Epidermal melanocyte (primary cell): ENCODE results near the gene CADM1.
A peak's percentile ranks its signal among the peaks of the same experiment; 100 is the strongest.

ENCODE experiments used
- DNase-seq: peaks from one replicate; pipeline ENCODE4 v3.0.0; 2011; ENCODE audit warnings: low spot score; ENCODE audit not compliant: insufficient read length

Gene CADM1

DNA sequence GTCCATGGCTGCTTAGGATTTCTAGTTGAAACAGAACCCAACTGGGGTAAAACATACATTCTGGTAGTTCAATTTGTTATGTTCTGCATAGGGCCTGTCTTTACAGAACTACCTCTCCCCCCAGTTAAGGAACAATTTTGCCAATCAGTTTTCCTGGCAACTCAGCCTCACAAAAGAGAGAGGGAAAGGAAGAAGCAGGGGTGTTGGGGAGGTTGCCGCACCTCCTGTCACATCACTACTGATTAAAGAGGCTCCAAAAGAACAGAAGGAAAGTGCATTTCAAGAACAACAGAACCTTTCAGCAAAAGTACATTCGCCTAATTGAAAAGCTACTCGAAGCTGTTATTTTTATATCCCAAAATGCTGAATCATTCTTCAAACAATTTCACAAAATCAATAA, 217.6 kb downstream of the CADM1 start:
- DNase-seq: no peak

DNA sequence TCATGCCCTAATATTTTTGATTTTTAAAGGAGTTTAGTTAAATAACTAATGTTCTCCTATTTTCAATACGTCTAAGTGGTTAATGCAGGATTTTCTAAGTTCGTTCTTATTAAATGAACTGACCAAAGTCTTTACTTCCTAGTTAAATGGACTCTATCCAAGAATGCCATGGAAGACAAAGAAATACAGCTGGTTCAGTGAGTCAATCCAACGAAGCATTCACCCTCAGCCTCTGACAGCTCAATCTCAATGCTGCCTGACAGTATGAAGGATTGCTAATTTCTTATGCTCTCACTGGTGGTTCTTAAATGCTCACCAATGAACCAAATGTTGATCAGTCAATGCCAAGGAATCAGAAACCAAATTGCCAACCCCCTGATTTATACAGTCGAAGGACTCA, 219.4 kb downstream of the CADM1 start:
- no peak for DNase-seq

DNA sequence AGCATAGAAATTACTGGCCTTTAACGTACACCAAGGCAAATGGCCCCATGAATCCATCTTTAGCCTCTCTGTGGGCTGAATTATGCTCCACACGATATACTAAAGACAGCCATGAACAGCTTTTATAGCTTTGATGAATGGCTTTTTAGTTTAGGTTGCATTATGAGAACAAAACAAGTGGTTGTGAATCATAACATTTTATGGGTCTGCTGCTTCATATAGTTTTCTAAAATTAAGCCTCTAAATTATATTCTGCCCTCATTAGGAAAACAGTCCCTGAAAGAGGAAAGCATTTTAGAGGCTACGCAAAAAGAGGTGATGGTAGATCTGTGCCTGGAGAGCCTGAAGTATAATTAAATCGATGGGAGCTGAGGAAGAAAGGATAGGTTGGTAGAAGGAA, 221.3 kb downstream of the CADM1 start:
- DNase-seq: no peak

DNA sequence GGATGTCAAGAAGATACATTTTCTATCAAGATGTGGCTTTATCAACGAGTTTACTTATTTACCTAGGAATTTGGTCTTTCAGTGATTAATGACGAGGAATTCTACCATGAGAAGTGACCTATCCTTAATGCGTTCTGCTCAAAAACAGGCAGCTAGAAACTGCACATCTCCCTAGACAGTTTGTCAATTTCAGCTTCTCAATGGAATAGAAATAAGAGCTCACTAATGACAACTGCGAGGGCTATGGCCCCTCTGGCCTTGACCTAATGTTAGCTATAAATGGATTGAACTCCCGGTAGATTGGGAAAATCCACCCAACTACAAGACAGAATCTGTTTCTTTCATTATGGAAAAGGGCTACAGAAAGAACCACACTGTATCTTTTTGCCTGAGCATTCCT, 223.4 kb downstream of the CADM1 start:
- no peak for DNase-seq

DNA sequence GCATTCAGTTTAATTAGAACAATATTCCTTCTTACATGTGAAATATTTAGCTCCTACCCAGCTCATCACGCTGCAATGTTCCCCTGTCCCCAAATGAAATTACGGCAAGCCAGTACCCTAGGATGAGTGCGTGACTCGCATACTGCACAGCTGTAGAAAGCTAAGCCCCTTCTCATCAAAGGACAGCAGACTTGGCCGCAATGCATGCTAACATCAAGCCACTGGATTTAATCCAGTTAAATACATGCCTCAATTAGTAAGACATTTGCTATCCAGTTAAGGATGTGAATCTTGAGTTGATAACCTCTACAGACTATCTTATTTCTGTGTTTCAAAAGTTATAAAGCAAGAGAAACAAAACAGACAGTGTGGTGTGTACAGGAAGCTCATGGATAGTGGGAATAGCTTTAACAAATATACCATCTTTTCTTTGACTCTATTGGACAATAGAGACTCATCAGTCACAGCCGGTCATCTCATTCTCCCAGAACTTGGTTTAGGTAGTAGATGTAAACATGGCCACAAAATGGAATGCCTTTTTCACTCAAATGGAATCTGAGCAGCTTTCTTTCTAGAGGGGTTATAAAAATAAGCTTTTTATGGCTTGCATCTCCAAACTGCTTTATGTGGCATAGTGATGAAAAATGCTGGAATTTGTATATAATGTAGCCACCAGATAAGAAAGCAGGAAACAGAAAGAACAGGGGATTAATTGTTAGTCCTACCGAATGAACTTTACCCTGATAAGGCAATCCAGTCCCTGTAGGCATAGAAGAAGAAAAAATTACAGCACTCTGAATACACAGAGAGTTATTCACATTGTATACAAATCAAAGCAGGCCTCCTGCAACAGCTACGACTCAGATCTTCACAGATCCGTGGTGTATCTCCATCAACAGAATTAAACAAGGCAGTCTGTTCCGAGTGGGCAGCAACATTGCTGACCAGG, 224.1 kb downstream of the CADM1 start:
- DNase-seq: no peak

DNA sequence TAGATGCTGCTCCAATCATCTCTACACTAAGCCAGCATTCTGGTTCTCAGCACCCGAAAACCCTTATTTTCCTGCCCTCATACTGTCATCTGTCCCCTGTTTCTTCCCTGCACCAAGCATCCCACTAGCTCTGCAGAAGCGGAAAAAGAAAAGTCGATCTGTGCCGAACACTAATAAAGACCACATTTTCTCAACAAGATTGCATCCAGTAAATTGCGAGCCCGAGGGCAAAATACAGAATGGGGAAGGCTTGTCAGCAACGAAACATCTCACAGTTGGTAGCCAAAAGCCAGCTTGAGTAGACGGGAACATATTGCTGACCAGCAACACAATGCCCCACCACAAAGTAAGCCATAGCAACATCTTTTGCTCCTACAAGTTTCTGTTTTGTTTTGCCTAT, 227.4 kb downstream of the CADM1 start:
- peak; percentile 25 for DNase-seq

DNA sequence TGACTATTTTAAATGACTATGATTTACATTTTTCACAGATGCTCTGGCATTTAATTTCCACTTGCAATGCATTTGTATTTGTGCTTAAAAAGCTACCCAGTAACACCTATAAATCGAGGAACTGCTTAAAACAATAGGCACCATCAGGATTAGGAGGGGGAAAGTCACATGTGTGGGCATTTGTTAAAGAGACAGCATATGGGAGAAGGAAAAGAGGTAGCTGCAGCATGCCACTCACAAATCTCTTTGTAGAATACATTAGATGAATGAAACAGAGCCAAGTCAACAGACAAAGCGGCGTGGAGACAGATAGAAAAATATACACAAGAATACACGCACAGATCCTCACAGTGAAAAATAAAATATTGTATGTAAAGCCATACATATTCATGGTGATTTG, 228.0 kb downstream of the CADM1 start:
- DNase-seq: no peak

DNA sequence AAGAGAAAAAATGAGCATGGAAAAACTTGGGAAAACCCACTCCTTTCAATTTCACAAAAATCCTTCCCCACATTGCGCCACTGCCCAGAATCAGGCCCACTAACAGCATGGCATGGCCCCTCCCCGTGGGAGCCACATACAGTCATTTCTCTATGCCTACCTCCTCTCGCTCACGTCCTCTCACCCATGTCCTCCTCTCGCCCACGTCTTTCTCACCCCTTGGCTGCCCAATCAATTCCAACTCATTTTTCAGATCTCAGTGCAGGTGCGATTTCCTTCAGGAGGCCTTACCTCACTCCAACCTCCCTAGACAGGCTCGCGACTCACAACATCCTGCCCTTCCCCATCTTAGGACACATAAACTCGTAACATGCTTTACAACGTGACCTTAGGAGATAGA, 229.2 kb downstream of the CADM1 start:
- no peak for DNase-seq

DNA sequence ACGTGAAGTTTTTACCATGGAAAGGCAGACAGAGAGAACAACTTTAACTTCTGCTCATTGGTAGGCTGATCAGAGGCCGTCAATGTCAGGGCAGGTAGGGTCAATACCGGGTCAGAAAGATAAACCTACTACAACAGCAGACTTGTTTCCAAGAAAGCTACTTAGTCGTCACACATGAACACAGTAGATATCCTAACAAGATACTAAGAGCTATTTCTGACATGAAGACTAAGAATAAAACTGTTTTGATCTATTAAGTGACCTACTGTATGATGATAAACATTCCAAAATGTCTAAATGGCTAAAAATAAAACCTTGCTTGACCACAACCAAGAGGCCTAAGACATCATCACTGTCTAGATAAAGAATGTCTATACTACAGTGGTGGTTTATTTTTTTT, 231.3 kb downstream of the CADM1 start:
- DNase-seq: no peak

DNA sequence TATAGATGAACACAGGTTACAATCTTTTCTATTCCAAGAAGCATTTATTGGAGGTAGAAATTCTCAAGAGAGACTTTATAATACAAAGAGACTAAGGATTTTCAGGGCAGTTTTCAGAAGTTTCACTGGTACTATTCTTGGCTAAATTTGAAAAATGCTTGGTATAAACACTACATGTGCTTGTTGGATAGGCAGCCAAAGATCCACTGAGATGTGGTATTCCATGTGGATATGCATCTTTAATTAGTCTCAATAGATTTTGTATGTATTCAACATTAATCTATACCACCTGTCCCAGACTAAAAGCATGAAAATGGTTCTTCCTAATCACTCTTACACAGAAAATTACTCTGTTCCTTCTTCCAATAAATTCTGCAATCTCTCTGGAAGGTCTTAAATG, 232.6 kb downstream of the CADM1 start:
- DNase-seq: no peak

DNA sequence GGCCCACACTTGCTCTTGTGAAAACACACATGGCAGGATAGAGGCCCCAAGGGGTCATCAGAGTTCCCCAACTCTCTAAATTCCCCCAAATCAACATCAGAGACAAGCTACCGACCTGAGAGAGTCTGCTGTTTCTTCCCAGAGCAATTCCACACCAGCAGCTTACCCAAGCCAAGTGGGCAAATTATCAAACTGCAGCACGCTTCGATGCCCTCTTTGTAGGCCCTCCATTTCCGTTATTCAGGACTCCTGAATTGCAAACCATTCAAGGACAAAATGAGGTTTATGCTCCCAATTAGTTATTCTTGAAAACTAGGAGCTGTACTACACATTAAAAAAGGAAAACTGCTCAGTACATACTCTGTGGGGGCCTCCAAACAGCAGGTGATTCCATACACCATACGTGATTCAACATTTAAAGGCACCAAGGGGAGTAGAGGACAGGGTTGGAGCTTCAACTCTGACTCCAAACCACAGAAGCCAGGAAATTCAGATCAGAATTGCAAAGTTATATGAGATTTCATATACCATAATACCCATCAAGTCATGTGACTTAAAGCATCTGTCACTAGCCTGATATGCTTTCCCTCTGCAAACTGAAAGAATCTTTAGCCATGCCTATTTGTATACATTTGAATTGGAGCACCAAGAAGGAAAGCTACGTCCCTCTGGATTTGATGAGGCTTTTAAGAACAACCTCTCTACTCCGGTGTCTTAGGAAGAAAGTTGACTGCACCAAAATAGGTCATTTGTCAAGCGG, 234.8 kb downstream of the CADM1 start:
- DNase-seq: no peak

DNA sequence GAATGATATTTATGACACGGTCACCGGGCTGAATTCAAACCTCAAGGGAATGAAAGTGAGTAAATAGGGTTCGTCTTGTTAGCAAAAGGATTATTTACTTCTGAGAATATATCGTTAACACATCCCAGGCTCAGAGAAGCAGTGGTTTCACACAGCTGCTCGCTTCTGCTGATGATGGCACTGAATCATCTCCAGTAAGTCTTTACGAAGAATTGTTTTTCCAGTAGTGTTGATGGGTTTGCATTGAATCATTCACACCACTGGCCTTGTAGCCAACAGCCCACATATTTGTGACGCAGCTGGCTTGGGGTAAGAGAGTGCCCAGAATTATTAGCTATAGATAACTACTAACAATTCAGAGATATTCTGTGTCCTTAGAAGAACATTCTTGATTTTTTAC, 236.3 kb downstream of the CADM1 start:
- no peak for DNase-seq

DNA sequence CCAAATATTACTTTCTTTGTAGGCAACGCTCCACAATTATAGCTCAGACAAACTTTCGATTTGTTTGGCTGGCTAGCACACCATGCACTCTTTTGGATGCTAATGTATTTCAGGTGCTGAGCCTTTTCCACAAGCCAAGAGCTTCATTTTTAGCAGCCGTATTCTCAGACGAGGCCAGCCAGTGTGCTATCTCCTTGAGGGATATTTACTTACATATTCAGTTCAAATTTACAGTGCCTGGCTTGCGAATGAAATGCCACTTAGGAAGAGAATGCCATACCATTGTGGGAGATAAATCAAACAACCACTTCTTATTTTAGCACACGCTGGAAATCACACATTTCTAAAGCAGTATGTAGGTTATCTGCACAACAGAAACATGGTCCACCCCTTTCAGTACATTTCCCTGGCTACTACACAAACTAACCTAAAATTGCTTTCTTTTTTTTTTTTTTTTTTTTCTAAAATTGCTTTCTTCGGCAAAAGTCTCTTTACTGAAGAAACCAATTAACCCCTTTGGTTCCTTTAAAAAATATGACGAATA, 236.9 kb downstream of the CADM1 start:
- no peak for DNase-seq

DNA sequence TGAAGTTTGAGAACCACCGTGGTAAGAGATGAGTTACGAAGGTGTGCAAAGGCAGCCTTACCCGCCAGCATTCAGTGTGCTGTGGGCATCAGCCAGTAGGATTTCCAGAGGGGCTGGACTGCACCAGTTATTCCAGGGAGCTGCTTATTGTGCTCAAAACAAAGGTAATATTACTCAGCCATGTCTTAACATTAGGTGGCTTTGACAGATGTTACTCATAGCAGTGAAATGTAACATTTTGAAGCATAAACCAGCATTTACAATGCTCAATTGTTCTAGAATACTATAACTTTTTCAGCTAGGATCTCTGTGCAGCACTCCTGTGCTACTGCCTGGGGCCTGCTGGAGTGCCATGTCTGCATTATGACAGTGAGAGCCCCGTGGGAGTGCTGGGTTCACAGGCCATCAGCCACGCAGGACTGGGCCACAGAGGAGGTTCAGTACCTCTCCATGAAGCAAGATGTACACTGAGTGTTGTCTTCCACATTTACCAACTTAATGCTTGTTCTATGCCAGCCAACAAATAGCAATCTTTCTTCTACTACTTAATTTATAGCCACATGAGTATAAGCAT, 238.1 kb downstream of the CADM1 start:
- no peak for DNase-seq

DNA sequence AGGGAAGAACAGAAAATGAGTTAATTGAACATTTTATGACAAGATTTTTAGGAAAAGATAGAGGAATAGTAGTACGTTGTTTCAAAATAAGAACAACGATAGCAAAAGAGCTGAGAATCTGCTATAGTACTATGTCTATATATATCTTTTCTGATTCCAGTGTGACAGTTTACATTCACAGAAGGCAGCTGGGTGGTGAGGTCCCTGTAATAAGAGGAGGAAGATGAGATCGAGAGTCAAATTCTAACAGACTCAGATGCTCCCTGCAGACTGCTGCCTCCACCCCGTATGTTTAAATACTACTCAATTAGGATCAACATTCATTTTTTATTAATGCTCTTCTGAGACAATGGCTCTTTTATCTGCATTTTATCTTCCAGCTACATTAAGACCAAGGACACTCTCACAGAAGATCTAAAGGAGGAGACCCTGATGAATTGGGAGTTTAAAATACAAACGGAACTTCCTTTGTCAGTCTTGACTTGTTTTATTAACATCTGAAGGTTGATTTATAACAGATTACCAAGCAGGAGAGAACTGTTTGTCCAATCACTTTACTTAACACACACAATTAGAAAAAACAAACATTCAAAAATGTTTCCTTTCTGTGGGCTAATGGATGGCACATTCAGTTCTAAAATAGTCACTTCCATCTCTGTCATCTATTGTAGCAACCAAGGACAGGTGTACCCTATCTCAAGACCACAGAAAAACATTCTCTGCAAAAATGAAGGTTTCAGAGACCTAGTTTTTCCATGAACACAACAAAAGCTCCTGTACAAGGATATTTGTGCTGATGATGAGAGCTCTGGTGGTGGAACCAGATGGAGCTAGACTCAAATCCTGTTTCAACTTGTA, 240.2 kb downstream of the CADM1 start:
- no peak for DNase-seq

DNA sequence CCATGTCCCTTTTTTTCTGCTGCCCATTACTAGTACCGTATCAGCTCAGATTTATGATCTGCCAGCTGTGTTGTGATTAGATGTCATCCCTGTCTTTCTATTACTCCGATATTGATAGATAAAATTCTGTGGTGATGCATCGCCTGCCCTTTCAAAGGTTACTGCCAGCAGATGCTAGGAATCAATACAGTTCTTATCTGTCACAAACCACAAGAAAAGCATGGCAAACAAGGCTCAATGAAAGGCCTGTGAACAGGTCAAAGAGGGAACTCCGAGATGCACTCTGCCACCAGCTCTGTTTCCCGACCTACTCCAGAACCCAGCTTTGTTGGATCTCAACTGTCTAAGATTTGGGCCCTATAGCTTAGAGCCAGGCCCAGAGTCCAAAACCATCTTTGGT, 246.0 kb downstream of the CADM1 start:
- no peak for DNase-seq

DNA sequence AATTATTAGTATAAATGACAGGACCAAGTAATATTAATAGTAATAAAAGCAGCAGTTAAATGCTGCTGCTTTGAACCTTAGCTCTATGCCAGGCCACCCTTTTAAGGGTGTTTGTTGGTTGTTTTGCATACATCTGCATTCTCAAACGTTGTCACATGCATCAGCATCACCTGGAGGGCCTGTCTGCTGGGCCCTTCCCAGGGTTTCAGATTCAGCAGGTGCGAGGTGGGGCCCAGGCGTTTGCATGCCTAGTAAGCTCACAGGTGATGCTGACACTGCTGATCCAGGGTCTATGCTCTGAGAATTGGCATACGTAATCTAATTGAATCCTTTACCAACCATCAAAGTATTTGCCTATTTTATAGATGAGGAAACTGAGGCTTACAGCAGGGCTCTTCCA, 246.5 kb downstream of the CADM1 start:
- DNase-seq: no peak

DNA sequence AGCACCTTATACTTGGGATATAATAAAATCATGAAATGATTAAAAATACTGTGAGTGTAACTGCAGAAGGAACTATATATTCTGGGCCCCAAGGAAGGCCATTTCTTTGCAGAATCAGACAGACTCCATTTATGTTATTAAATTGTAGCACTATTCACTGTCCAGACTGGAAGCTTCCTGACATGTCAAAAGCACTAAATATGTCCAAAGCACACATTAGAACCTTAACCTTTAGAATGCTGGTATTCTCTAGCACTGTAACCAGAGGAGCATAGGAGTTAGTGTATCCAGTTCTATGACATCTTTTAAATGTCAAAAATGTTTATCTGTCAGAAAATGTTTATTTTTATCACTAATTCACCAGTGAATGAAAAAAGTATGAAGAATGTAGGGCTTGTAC, 246.9 kb downstream of the CADM1 start:
- no peak for DNase-seq

DNA sequence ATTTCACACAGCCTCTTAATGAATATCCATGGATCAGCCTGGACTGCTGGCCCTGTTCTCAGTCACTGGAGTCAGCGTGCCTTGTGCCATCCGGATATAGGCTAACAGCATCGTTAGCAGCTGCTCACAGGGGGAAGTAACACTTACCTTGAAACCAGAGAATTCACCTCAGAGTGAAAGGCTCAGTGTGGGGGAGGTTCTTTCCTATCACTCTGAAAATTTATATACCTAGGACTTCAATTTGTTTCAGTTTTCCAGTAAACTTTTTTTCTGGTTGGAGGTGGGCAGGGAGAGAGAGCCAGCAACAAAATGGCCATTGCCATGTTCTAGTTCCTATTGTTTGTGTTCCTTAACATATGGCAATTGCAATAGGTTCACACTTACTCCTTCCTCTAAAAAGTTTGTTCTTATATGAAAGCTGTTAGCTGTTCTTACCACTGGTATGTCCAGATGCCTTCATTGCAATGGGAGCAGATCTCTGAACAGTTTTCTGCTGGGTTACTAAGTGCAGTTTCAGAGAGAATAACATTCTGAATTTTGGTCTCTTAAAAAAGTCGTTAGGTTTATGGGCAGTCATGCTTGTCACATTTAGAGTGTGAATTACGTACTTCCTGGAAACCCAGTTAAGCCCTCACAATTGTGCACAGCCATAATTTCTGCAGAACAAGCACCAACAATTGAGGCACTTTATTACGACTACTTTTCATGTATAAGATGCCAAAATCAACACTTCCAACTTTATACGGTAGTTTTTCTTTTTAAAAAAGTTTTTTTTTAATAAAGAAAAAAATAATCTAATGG, 247.6 kb downstream of the CADM1 start:
- DNase-seq: no peak

DNA sequence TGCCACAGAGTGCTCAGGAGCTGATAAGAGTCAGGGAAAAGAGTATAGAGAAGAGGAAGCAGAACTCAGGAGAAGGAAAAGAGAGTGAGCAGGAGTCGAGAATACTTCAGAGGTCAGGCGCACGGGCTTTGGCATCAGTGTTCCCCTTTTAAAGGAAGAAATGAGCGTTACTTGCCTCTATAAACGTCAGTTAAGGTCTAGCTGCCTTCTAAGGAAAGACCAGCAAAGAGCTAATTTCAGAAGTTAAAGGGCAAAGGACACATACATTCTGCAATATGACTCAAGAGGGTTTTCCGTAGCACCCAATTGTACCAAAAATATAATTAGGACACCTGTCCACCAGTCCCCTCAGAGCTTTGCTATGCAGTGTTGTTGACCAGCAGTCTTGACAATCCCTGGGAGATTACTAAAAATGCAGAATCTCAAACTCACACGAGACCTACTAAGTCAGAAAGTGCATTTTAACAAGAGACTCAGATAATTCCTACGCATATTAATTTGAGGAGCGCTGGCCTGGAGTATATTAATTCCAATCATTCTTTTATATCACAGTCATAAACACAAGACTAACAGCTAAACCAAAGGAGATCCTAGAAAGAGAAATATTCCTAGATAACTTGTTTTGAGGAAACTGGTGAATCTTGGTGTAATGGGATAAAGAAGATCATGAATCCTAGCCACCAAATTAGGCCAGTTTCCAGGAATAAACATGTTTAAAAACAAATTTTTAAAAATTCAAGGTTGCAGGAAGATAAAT, 249.0 kb downstream of the CADM1 start:
- no peak for DNase-seq
